Mucosa of descending colon (tissue), 3 donors: ENCODE data around the gene DACH1. TPM values are rescaled to one million over a fixed set of nuclear protein-coding genes. Genes with fewer than 3 reads are reported as not detected.

Experiments used
- ATAC-seq: fragments of 200-7000 bp; cut with Tn5 transposase; one replicate; pipeline ENCODE4 v1.9.1; 2020; ENCODE audit warnings: mild to moderate bottlenecking, moderate library complexity
- DNase-seq, 3 donors: peaks; one replicate each; pipeline ENCODE4 v3.0.0-alpha.2; 2020
- H3K36me3 ChIP-seq: fragments of 200-600 bp; one replicate; pipeline ENCODE4 v1.8.0; 2021; ENCODE audit warnings: low read depth, mild to moderate bottlenecking
- H3K4me1 ChIP-seq: fragments of 200-600 bp; one replicate; pipeline ENCODE4 v1.8.0; 2021; ENCODE audit warnings: low read depth, mild to moderate bottlenecking
- H3K4me3 ChIP-seq: fragments of 200-600 bp; one replicate; pipeline ENCODE4 v1.8.0; 2021; ENCODE audit warnings: mild to moderate bottlenecking
- H3K9me3 ChIP-seq: fragments of 200-600 bp; one replicate; pipeline ENCODE4 v1.8.0; 2021; ENCODE audit warnings: mild to moderate bottlenecking
- intact Hi-C, 2 donors: fragments of 100-400 bp; cut with DNase I in 1 of 2; cut with micrococcal nuclease in 1 of 2; formaldehyde crosslinking; loops; one replicate each; pipeline versions ENCODE4 v1.11.0 to v1.11.1; 2022; cut with DNase I, micrococcal nuclease
- total RNA-seq, 3 donors: library from RNA; stranded (reverse); fragmentation: NEBNext Ultra II Directional in 2 of 3; extraction: Animal tissue kit (Norgen Biotek cat#: 25700) in 2 of 3; gene quantifications; one replicate each; pipeline versions ENCODE4 v1.2.1 to v1.2.4, GENCODE V29; 2021 to 2023
- TF ChIP-seq, protein P1 (sequence below): fragments of 200-600 bp; IDR thresholded peaks from one replicate; pipeline ENCODE4 v1.8.0; 2022; ENCODE audit warnings: antibody characterized with exemption, mild to moderate bottlenecking
- donor health status: DM: no; HTN: no; CAD: no; lungs with moderate emphysema.
- donor health status: DM: no; HTN: no; CAD: no.
- donor health status: DM: no; HTN: yes; CAD: no.

The DACH1 gene
- total RNA-seq, 3 donors from 2014 or later, result 3.2 to 6.5 (median 6.4) TPM

DNA sequence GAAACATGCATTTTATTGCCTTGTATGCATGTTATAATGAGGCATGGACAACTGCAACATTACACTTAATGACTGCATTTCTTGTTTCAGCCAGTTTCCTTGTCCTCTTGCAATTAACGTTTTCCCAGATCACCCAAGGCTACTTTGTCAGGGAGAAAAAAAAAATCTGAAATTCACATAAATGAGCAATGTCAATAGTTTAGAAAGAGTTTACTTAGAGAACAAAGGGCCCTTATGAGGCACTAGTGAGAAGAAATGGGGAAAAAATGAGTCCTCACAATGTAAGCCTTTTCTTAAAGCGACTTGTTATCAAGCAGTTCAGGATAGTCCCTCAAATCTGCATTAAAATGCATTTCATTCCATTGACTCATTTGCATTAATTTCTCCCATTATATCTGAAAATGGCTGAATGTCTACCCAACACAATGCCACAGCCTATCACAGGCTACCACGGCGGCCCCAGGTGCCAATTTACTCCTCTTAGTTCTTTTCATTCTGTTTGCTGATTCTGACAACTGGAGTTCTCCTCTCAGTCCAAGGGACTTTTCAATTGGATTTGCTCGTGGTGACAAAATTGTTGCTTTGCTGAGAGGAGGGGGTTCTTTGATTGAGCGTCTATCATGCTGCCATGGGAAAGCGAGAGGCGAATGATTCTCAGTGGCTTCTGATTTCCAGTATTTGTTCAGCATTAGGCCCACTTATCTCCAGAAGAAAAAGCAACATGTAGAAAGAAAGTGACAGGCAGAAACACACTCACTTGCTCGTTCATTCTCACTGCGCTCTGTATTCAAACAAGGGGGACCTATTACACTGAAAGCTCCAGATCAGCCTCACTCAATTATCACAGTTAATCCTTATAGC lies 107.1 kb downstream of the DACH1 start:
- no peak overlapping the region for H3K4me3 ChIP-seq
- DNase-seq (no peak), ATAC-seq (no peak)
- TF ChIP-seq, protein P1, sequence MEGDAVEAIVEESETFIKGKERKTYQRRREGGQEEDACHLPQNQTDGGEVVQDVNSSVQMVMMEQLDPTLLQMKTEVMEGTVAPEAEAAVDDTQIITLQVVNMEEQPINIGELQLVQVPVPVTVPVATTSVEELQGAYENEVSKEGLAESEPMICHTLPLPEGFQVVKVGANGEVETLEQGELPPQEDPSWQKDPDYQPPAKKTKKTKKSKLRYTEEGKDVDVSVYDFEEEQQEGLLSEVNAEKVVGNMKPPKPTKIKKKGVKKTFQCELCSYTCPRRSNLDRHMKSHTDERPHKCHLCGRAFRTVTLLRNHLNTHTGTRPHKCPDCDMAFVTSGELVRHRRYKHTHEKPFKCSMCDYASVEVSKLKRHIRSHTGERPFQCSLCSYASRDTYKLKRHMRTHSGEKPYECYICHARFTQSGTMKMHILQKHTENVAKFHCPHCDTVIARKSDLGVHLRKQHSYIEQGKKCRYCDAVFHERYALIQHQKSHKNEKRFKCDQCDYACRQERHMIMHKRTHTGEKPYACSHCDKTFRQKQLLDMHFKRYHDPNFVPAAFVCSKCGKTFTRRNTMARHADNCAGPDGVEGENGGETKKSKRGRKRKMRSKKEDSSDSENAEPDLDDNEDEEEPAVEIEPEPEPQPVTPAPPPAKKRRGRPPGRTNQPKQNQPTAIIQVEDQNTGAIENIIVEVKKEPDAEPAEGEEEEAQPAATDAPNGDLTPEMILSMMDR, result no peak
- H3K4me1 ChIP-seq, result no peaks in the 10 kb centered on the region
- intact Hi-C loops, result no loop called here
- H3K9me3 ChIP-seq, result no peaks in the 10 kb centered on the region
- no peaks in the 10 kb centered on the region for H3K36me3 ChIP-seq

DNA sequence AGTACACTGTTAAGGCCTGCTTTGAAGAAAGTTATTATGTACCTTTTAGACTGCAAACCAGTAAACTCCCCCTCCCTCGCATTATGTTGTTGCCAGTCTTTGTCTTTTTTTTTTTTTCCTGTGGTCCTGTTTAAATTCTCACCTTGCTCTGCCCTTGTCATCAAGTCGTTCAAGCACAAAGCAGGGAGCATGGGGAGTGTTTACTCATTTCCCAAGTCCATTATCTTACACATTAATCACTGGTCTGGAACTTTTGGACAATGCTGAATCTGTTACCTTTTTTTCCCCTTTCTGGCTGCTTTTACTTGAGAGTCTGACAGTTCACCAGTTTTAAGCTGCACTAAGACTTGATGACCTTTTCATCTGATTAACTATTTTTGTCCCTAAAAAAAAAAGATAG lies 108.2 kb downstream of the DACH1 start:
- ATAC-seq (no peak), DNase-seq (no peak)
- intact Hi-C loops, result no loop called here
- Histone ChIP-seq H3K36me3 (no peaks in the 10 kb centered on the region), H3K9me3 (no peaks in the 10 kb centered on the region), H3K4me3 (no peak overlapping the region), H3K4me1 (no peaks in the 10 kb centered on the region)
- TF ChIP-seq, protein P1, result no peak

DNA sequence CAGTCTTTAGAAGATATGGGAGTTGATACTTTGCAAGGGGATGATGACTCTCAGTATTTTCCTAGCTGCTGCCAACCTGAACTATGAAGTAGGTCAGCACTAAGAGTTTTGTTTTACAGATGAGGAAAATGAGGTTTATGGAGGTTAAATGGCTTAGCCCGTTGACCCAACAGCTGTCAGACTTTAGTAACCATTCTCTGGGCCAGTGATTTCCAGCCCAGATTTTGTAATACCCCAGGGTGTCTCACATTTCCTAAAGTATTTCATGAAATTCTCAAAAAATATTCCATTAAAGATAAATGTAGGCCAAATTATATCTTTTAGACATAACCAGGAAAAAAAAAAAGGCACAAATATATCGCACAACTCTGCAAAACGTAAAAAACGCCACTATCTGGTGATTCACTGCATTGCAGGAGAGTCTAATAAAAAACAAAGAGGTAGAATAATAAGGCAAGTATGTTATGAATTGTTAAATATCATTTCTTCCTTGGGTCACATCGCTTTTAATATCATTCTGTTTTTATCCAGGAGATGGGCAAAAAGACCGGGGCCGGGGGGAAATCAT lies 112.5 kb downstream of the DACH1 start:
- DNase-seq (no peak), ATAC-seq (no peak)
- Histone ChIP-seq H3K4me3 (no peak overlapping the region), H3K9me3 (no peaks in the 10 kb centered on the region), H3K4me1 (no peaks in the 10 kb centered on the region), H3K36me3 (no peaks in the 10 kb centered on the region)
- TF ChIP-seq, protein P1, result no peak
- intact Hi-C loops, result no loop called here

DNA sequence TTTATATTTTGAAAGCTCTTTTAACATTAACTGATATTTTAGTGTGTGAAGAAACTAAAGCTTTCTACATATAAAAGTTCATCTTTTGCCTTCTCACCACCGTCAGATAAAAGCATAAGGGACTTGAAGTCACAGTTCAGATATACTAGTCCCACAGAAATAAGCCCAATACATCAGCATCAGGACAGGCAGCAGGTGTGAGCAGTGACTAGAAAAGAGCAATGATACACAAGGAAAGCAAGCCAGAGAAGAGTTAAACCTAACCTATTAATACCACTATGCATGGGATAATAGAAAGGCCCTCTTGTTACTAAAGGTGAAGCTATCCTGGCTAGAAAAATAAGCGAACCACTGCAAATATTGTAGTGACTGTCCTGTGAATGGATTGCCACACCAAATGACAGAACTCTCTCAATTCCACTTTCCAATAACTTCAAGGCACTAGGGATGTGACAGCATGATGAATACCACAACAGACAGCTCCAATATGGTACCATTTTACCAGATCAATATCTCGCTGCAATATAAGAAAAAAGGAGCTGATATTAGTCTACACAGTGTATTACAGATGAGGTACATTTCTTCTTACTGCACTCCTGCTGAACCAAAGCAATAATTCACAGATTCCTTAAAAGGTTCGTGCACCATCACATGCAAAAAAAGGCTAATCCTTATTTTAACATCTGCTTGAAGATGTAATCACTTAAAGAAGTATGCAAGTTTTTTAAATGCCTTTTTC lies 114.1 kb downstream of the DACH1 start:
- no peak overlapping the region for H3K4me3 ChIP-seq
- no peaks in the 10 kb centered on the region for H3K9me3 ChIP-seq
- H3K36me3 ChIP-seq, result no peaks in the 10 kb centered on the region
- intact Hi-C loops, result no loop called here
- DNase-seq (no peak), ATAC-seq (no peak)
- H3K4me1 ChIP-seq, result no peaks in the 10 kb centered on the region
- TF ChIP-seq, protein P1, result no peak

DNA sequence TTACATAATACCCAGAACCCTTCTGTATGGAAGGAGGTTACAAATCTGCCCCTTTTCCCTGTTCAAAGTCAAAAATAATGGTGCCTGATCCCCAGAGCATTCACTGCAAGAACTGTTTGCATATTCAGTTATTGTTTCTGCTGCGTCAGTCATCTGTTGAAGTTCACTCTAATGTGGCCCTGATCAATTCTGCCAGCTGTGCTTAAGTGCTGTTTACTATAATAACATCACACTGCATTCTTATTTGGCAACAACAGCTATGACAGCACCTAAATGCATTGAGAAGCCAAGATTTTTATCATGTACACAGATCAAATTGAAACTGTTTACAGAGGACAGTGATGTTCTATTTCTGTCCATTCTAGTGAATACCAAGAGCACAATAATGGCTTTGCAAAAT lies 115.9 kb downstream of the DACH1 start:
- no peaks in the 10 kb centered on the region for H3K9me3 ChIP-seq
- intact Hi-C loops, result no loop called here
- no peak for ATAC-seq
- TF ChIP-seq, protein P1, result no peak
- no peak overlapping the region for H3K4me3 ChIP-seq
- H3K36me3 ChIP-seq, result no peaks in the 10 kb centered on the region
- no peak for DNase-seq
- H3K4me1 ChIP-seq, result no peaks in the 10 kb centered on the region
